K562 (cell line): ENCODE measurements around the gene PTGR2. TPM values are rescaled to one million over a fixed set of nuclear protein-coding genes. Genes with fewer than 3 reads are reported as not detected.
A peak's percentile ranks its signal among the peaks of the same experiment; 100 is the strongest.

Experiments
- ATAC-seq: fragments of 200-7000 bp; cut with Tn5 transposase; 3 replicates; pipeline ENCODE4 v1.9.1; 2020; ENCODE audit warnings: moderate library complexity
- BruUV-seq: library from RNA; stranded (reverse); fragments of 400-500 nt; replicated peaks from 2 replicates; lab custom pipeline; 2021; lab: Mats Ljungman, UMichigan
- CTCF ChIA-PET: fragments of 300-600 bp; formaldehyde crosslinking; extraction: SDS; loops from one replicate; lab custom pipeline; 2021; ENCODE audit warnings: low intra/inter-chr PET ratio; lab: Yijun Ruan, JAX
- POLR2A ChIA-PET: fragments of 300-600, 350-650 bp; sonication (Branson Sonifier 250); formaldehyde crosslinking; extraction: SDS; loops from one replicate; lab custom pipeline; 2021; ENCODE audit warnings: antibody characterized with exemption, inconsistent platforms; lab: Yijun Ruan, JAX
- DNase-seq, 4 experiments: peaks; one replicate each; pipeline versions ENCODE4 v3.0.0 to v3.0.0-alpha.2; 2011 to 2018; ENCODE audit warnings: low spot score in 3 of 4, mixed read lengths in 3 of 4; ENCODE audit errors: extremely low read depth in 1 of 4
- FAIRE-seq: peaks from 2 replicates; lab custom pipeline; 2011; peaks lifted over from hg19 to GRCh38; lab: Jason Lieb, UNC
- H2AFZ ChIP-seq: 2 replicates; pipeline ENCODE4 v1.6.0; 2011; ENCODE audit warnings: low read depth, low read length, control low read depth, inconsistent platforms
- H3K27ac ChIP-seq: fragments of 200-600 bp; 3 replicates; pipeline ENCODE4 v1.8.0; 2011; ENCODE audit warnings: low read depth, mild to moderate bottlenecking, control low read depth, inconsistent platforms, low read length, moderate library complexity, mixed read lengths; ENCODE audit errors: extremely low read depth
- H3K27me3 ChIP-seq, 2 experiments: fragments of 300-600 bp in 1 of 2; 2 replicates in 1 of 2; 3 replicates in 1 of 2; pipeline versions ENCODE4 v1.6.0 to v1.8.0; 2011; ENCODE audit warnings: inconsistent platforms in 2 of 2, low read length in 2 of 2, mild to moderate bottlenecking in 1 of 2, mixed read lengths in 1 of 2, moderate library complexity in 1 of 2; ENCODE audit not compliant: control insufficient read depth in 2 of 2, insufficient read depth in 2 of 2
- H3K36me3 ChIP-seq: fragments of 300-600 bp; 3 replicates; pipeline ENCODE4 v1.8.0; 2011; ENCODE audit warnings: mild to moderate bottlenecking, low read length, inconsistent platforms; ENCODE audit not compliant: control insufficient read depth, insufficient read depth
- H3K4me1 ChIP-seq, 2 experiments: fragments of 200-600 bp in 1 of 2; replicated peaks in 1 of 2; 2 replicates in 1 of 2; 3 replicates in 1 of 2; pipeline versions ENCODE4 v1.5.1 to v1.8.0; 2011; ENCODE audit warnings: inconsistent platforms in 2 of 2, low read length in 2 of 2, mild to moderate bottlenecking in 1 of 2, mixed read lengths in 1 of 2, moderate library complexity in 1 of 2; ENCODE audit not compliant: control insufficient read depth in 2 of 2, insufficient read depth in 2 of 2
- H3K4me2 ChIP-seq: 2 replicates; pipeline ENCODE4 v1.6.1; 2011; ENCODE audit warnings: low read length, control low read depth, inconsistent platforms, mixed read lengths; ENCODE audit not compliant: insufficient read depth
- H3K4me3 ChIP-seq: fragments of 200-600 bp; sonication (generic), shearing (Covaris generic); 2 replicates; pipeline ENCODE4 v1.5.1; 2016; ENCODE audit warnings: control low read depth, inconsistent platforms
- H3K79me2 ChIP-seq: fragments of 200-600 bp; 3 replicates; pipeline ENCODE4 v1.8.0; 2011; ENCODE audit warnings: low read length, inconsistent platforms; ENCODE audit not compliant: control insufficient read depth, insufficient read depth
- H3K9ac ChIP-seq, 2 experiments: 2 replicates each; pipeline versions ENCODE4 v1.6.0 to v1.6.1; 2011; ENCODE audit warnings: low read depth in 2 of 2, low read length in 2 of 2, control low read depth in 1 of 2, inconsistent platforms in 1 of 2, mild to moderate bottlenecking in 1 of 2, mixed read lengths in 1 of 2; ENCODE audit not compliant: insufficient read depth in 1 of 2
- H3K9me1 ChIP-seq: one replicate; pipeline ENCODE4 v1.6.0; 2011; ENCODE audit warnings: inconsistent platforms, mild to moderate bottlenecking, low read length, moderate library complexity; ENCODE audit not compliant: control insufficient read depth, insufficient read depth
- H3K9me3 ChIP-seq: replicated peaks from 2 replicates; pipeline ENCODE4 v1.5.1; 2011; ENCODE audit warnings: low read depth, low read length, inconsistent platforms; ENCODE audit not compliant: control insufficient read depth, insufficient read depth
- H4K20me1 ChIP-seq: replicated peaks from 2 replicates; pipeline ENCODE4 v1.6.1; 2011; ENCODE audit warnings: low read length, inconsistent platforms, mixed read lengths; ENCODE audit not compliant: control insufficient read depth, insufficient read depth
- NCOA2 ChIP-seq, 2 experiments: fragments of 450-650 bp; IDR thresholded peaks; 2 replicates each; pipeline ENCODE4 v1.6.1; 2018; ENCODE audit warnings: mild to moderate bottlenecking in 2 of 2, moderate library complexity in 1 of 2; ENCODE audit not compliant: partially characterized antibody in 2 of 2
- NFIC ChIP-seq: fragments of 450-650 bp; IDR thresholded peaks from 2 replicates; pipeline ENCODE4 v1.6.1; 2017; ENCODE audit warnings: mild to moderate bottlenecking, inconsistent platforms
- STAT5B ChIP-seq: fragments of 250-450 bp; sonication (Bioruptor Pico); IDR thresholded peaks from 2 replicates; pipeline ENCODE4 v1.8.0; 2021; ENCODE audit warnings: mild to moderate bottlenecking, inconsistent platforms
- WGBS: fragments of 100-300 bp; shearing (Covaris generic); methylation state at CpG from one replicate; pipeline ENCODE4 v1.1.6; 2016; ENCODE audit warnings: low coverage, mixed read lengths; ENCODE audit not compliant: insufficient coverage; ENCODE audit errors: missing lambda C conversion rate; 5-methylcytosine and 5-hydroxymethylcytosine counted together
- in situ Hi-C: fragments of 300-500 bp; cut with MboI; formaldehyde crosslinking; loops from 4 replicates; pipeline ENCODE4 v1.15.0; 2018; ENCODE audit warnings: inconsistent platforms, mixed read lengths
- intact Hi-C: fragments of 100-400 bp; cut with micrococcal nuclease; formaldehyde crosslinking; loops from 2 replicates; pipeline ENCODE4 v1.14.2; 2022
- polyA plus RNA-seq, 8 experiments: library from polyadenylated mRNA; depleted of rRNA in 4 of 8; stranded (reverse) in 5 of 8; unstranded in 3 of 8; fragments of >200 nt; fragmentation: Nextera tagmentation in 2 of 8; fragmentation: Illumina TruSeq in 1 of 8; extraction: Ambion mirVana in 2 of 8; extraction: Trizol in 1 of 8; gene quantifications; 2 replicates each; pipeline versions ENCODE4 v1.2.1 to v1.2.3, GENCODE V29; 2011 to 2014; ENCODE audit warnings: inconsistent platforms in 1 of 8, missing spikeins in 1 of 8
- total RNA-seq, 7 experiments: library from RNA; depleted of rRNA in 6 of 7; stranded (reverse); fragments of >200 nt in 6 of 7; fragmentation: Illumina TruSeq in 2 of 7; extraction: Trizol in 2 of 7; gene quantifications; 2 replicates each; pipeline versions ENCODE4 v1.2.1 to v1.2.3, GENCODE V29; 2011 to 2021; ENCODE audit warnings: low replicate concordance in 1 of 7
- TF ChIP-seq, protein P1 (sequence below): fragments of 450-650 bp; IDR thresholded peaks from 2 replicates; pipeline ENCODE4 v1.6.1; 2016; ENCODE audit warnings: borderline replicate concordance

Gene PTGR2
- total and polyA plus RNA-seq, 9 of the 15 experiments (the other 6 are each of a cell fraction or from before 2014, with no cell fraction given) = 7.4 to 23.0 (median 13.0) TPM

GRCh38 chr14:73886449-73887317, 35.1 kb downstream of the PTGR2 start, which contains the start of gene ZNF410 (continued):
- TF ChIP-seq NCOA2 (IDR thresholded peaks at IDR 0.05; ENCODE audit: partially characterized antibody in 2 of 2) = no peak
- no peak for TF ChIP-seq STAT5B (CRISPR knock-in tag)

GRCh38 chr14:73887318-73887616, 35.6 kb downstream of the PTGR2 start:
- Histone ChIP-seq H3K27me3 (no peaks in the 10 kb centered on the region), H4K20me1 (no peaks in the 10 kb centered on the region), H3K9ac (peak overlapping the region; percentile 90 to 96), H2AFZ (no peak overlapping the region), H3K4me2 (peak overlapping the region; percentile 94), H3K4me3 (peak overlapping the region; percentile 86), H3K79me2 (peaks cover 70% of the 10 kb centered on the region), H3K4me1 (peaks cover 4 to 6% of the 10 kb centered on the region in 2 experiments; a peak in 4 of 5 replicates), H3K9me1 (no peaks in the 10 kb centered on the region), H3K27ac (peak overlapping the region; percentile 96), H3K36me3 (peaks cover 8% of the 10 kb centered on the region; the same call in 2 of the 3 replicates), H3K9me3 (no peaks in the 10 kb centered on the region)
- no peak for DNase-seq
- ATAC-seq = no peak
- no peak for TF ChIP-seq NFIC
- TF ChIP-seq, protein P1, sequence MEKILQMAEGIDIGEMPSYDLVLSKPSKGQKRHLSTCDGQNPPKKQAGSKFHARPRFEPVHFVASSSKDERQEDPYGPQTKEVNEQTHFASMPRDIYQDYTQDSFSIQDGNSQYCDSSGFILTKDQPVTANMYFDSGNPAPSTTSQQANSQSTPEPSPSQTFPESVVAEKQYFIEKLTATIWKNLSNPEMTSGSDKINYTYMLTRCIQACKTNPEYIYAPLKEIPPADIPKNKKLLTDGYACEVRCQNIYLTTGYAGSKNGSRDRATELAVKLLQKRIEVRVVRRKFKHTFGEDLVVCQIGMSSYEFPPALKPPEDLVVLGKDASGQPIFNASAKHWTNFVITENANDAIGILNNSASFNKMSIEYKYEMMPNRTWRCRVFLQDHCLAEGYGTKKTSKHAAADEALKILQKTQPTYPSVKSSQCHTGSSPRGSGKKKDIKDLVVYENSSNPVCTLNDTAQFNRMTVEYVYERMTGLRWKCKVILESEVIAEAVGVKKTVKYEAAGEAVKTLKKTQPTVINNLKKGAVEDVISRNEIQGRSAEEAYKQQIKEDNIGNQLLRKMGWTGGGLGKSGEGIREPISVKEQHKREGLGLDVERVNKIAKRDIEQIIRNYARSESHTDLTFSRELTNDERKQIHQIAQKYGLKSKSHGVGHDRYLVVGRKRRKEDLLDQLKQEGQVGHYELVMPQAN = 0 out of 2 replicates have a peak, but pooled peaks have one; percentile 2
- CTCF ChIA-PET = no interaction called here
- no TSS peak for BruUV-seq
- POLR2A ChIA-PET = interaction anchor here (0.6 to 3.4 kb wide), 8 partner anchors 9 to 869 kb away, joined by 3 to 15 read pairs (median 7); partner anchors contain the start of gene PTGR2
- FAIRE-seq = no peak
- 0% methylated on average over 5 of the region's 7 CpGs for WGBS
- intact Hi-C loops (loop anchor here (5.0 kb wide), 1 partner anchor 145 kb away; no protein-coding TSS in a partner anchor), in situ Hi-C loops (no loop called here)
